HUES6 (cell line): Measurements from ENCODE around the gene LSM3.

ENCODE experiments used
- H3K27ac ChIP-seq: 2 replicates; pipeline ENCODE4 v1.7.0; 2013; ENCODE audit warnings: low read depth, mild to moderate bottlenecking, low read length, inconsistent platforms
- H3K27me3 ChIP-seq: 2 replicates; pipeline ENCODE4 v1.6.1; 2013; ENCODE audit warnings: low read length; ENCODE audit not compliant: control insufficient read depth, insufficient read depth
- H3K36me3 ChIP-seq: 2 replicates; pipeline ENCODE4 v1.6.1; 2013; ENCODE audit warnings: low read length; ENCODE audit not compliant: control insufficient read depth, insufficient read depth
- H3K4me1 ChIP-seq: 2 replicates; pipeline ENCODE4 v1.6.1; 2013; ENCODE audit warnings: low read length; ENCODE audit not compliant: control insufficient read depth, insufficient read depth
- H3K4me3 ChIP-seq: 2 replicates; pipeline ENCODE4 v1.5.1; 2013; ENCODE audit warnings: low read depth, low read length
- H3K9ac ChIP-seq: one replicate; pipeline ENCODE4 v1.6.1; 2013; ENCODE audit warnings: mild to moderate bottlenecking, low read length
- H3K9me3 ChIP-seq: 2 replicates; pipeline ENCODE4 v1.6.1; 2013; ENCODE audit warnings: low read depth, low read length; ENCODE audit not compliant: control insufficient read depth, insufficient read depth

The LSM3 gene

GRCh38 chr3:14178247-14179113 lies at the start of gene LSM3, which contains the start of gene XPC:
Gene LSM3 (plus strand): TSS chr3:14178817. CDS start chr3:14178861, 44 bp downstream.
Gene XPC (minus strand): TSS chr3:14178601. CDS start chr3:14178568, 33 bp downstream.
- Histone ChIP-seq H3K9ac (peak within 1 kb of the TSS; percentile 98), H3K27me3 (no peaks in the 10 kb centered on the region), H3K9me3 (no peaks in the 10 kb centered on the region), H3K4me1 (peaks cover 26% of the 10 kb centered on the region; the same call in 1 of the 2 replicates), H3K36me3 (peaks cover 27% of the 10 kb centered on the region), H3K27ac (peak within 1 kb of the TSS; percentile 90), H3K4me3 (peak within 1 kb of the TSS; percentile 95)

- no peak overlapping the region for H3K9ac ChIP-seq
- H3K27me3 ChIP-seq: no peaks in the 10 kb centered on the region
- H3K9me3 ChIP-seq: no peaks in the 10 kb centered on the region
- no peak overlapping the region for H3K27ac ChIP-seq
- H3K4me1 ChIP-seq: peaks cover 8% of the 10 kb centered on the region; the same call in 1 of the 2 replicates
- H3K36me3 ChIP-seq: peaks cover 72% of the 10 kb centered on the region
- no peak overlapping the region for H3K4me3 ChIP-seq
Observed at GRCh38 chr3:14129296-14129695, 49.3 kb upstream of the LSM3 start.

GRCh38 chr3:14130230-14130629 lies 48.4 kb upstream of the LSM3 start:
- H3K4me3 ChIP-seq: no peak overlapping the region
- H3K27ac ChIP-seq: no peak overlapping the region
- H3K4me1 ChIP-seq: peaks cover 8% of the 10 kb centered on the region; the same call in 1 of the 2 replicates
- no peaks in the 10 kb centered on the region for H3K9me3 ChIP-seq
- H3K9ac ChIP-seq: no peak overlapping the region
- H3K27me3 ChIP-seq: no peaks in the 10 kb centered on the region
- peaks cover 81% of the 10 kb centered on the region for H3K36me3 ChIP-seq

- H3K27ac ChIP-seq: no peak overlapping the region
- H3K36me3 ChIP-seq: peaks cover 86% of the 10 kb centered on the region
- no peaks in the 10 kb centered on the region for H3K27me3 ChIP-seq
- no peaks in the 10 kb centered on the region for H3K9me3 ChIP-seq
- H3K4me3 ChIP-seq: no peak overlapping the region
- no peak overlapping the region for H3K9ac ChIP-seq
- H3K4me1 ChIP-seq: peaks cover 8% of the 10 kb centered on the region; the same call in 1 of the 2 replicates
Observed at GRCh38 chr3:14130707-14131106, 47.9 kb upstream of the LSM3 start.

DNA sequence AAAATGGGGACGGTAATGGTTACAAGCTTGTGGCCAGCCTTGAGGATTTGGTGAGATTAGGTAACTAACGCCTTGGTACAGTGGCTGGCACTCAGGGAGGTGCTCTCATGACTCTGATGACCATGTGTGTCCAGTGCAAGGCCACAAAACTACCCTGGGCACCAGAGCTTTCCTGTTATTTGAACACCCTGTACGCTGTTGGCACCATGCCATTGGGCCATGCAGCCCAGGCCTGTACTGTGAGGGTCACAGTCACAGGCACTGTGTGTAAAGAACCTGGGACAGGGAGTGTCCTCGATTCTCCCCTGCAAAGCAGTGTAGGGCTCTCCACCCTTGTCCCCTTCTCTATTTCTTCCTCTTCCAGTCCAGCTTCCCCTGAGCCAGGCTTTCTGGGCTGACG lies 47.5 kb upstream of the LSM3 start:
- peaks cover 90% of the 10 kb centered on the region for H3K36me3 ChIP-seq
- H3K27me3 ChIP-seq: no peaks in the 10 kb centered on the region
- peaks cover 4% of the 10 kb centered on the region; the same call in 1 of the 2 replicates for H3K4me1 ChIP-seq
- no peak overlapping the region for H3K9ac ChIP-seq
- H3K4me3 ChIP-seq: no peak overlapping the region
- no peak overlapping the region for H3K27ac ChIP-seq
- no peaks in the 10 kb centered on the region for H3K9me3 ChIP-seq

- Histone ChIP-seq H3K9me3 (no peaks in the 10 kb centered on the region), H3K4me1 (no peaks in the 10 kb centered on the region), H3K9ac (no peak overlapping the region), H3K4me3 (no peak overlapping the region), H3K27ac (no peak overlapping the region), H3K36me3 (peaks cover 95% of the 10 kb centered on the region), H3K27me3 (no peaks in the 10 kb centered on the region)
Observed at GRCh38 chr3:14132120-14132519, 46.5 kb upstream of the LSM3 start.

DNA sequence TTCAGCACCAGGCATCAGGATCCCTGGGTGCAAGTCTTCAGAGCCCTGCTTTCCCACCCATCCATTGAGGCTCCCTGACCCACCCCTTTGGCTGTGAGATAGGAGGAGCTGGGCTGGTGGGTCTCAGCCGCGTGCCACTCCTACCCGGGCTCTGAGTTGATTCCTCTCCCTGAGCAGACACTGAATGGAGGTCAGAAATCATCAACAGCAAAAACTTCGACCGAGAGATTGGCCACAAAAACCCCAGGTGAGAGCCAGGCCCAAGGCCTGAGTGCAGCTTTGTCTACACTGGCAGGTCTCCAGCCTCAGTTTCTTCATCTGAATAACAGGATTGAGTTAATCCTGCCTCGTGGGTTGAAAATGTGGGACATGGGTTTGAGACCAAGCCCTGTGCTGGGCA lies 45.9 kb upstream of the LSM3 start:
- H3K9ac ChIP-seq: no peak overlapping the region
- H3K27ac ChIP-seq: no peak overlapping the region
- H3K4me3 ChIP-seq: no peak overlapping the region
- no peaks in the 10 kb centered on the region for H3K9me3 ChIP-seq
- no peaks in the 10 kb centered on the region for H3K4me1 ChIP-seq
- peaks cover 95% of the 10 kb centered on the region for H3K36me3 ChIP-seq
- H3K27me3 ChIP-seq: no peaks in the 10 kb centered on the region

- Histone ChIP-seq H3K36me3 (peaks cover 95% of the 10 kb centered on the region), H3K27ac (no peak overlapping the region), H3K4me3 (no peak overlapping the region), H3K9ac (no peak overlapping the region), H3K27me3 (no peaks in the 10 kb centered on the region), H3K9me3 (no peaks in the 10 kb centered on the region), H3K4me1 (no peaks in the 10 kb centered on the region)
Observed at GRCh38 chr3:14133188-14133800, 45.3 kb upstream of the LSM3 start.

- Histone ChIP-seq H3K9ac (no peak overlapping the region), H3K4me3 (no peak overlapping the region), H3K36me3 (peaks cover 97% of the 10 kb centered on the region), H3K4me1 (no peaks in the 10 kb centered on the region), H3K27me3 (no peaks in the 10 kb centered on the region), H3K27ac (no peak overlapping the region), H3K9me3 (no peaks in the 10 kb centered on the region)
Observed at GRCh38 chr3:14133876-14134275, 44.7 kb upstream of the LSM3 start.

- Histone ChIP-seq H3K27me3 (no peaks in the 10 kb centered on the region), H3K4me3 (no peak overlapping the region), H3K9me3 (no peaks in the 10 kb centered on the region), H3K36me3 (peaks cover 98% of the 10 kb centered on the region), H3K4me1 (no peaks in the 10 kb centered on the region), H3K9ac (no peak overlapping the region), H3K27ac (no peak overlapping the region)
Observed at GRCh38 chr3:14134291-14134690, 44.3 kb upstream of the LSM3 start.

- H3K36me3 ChIP-seq: peaks cover 98% of the 10 kb centered on the region
- H3K27me3 ChIP-seq: no peaks in the 10 kb centered on the region
- H3K9ac ChIP-seq: no peak overlapping the region
- H3K9me3 ChIP-seq: no peaks in the 10 kb centered on the region
- no peak overlapping the region for H3K27ac ChIP-seq
- no peaks in the 10 kb centered on the region for H3K4me1 ChIP-seq
- no peak overlapping the region for H3K4me3 ChIP-seq
Observed at GRCh38 chr3:14135581-14135980, 43.0 kb upstream of the LSM3 start.
